ENCODE results near the gene GRAP. TPM values are rescaled to one million over a fixed set of nuclear protein-coding genes. Genes with fewer than 3 reads are reported as not detected.

Gene GRAP
- total RNA-seq, 4 donors from 2014 or later: 2.6 to 13.2 (median 6.8) TPM

DNA sequence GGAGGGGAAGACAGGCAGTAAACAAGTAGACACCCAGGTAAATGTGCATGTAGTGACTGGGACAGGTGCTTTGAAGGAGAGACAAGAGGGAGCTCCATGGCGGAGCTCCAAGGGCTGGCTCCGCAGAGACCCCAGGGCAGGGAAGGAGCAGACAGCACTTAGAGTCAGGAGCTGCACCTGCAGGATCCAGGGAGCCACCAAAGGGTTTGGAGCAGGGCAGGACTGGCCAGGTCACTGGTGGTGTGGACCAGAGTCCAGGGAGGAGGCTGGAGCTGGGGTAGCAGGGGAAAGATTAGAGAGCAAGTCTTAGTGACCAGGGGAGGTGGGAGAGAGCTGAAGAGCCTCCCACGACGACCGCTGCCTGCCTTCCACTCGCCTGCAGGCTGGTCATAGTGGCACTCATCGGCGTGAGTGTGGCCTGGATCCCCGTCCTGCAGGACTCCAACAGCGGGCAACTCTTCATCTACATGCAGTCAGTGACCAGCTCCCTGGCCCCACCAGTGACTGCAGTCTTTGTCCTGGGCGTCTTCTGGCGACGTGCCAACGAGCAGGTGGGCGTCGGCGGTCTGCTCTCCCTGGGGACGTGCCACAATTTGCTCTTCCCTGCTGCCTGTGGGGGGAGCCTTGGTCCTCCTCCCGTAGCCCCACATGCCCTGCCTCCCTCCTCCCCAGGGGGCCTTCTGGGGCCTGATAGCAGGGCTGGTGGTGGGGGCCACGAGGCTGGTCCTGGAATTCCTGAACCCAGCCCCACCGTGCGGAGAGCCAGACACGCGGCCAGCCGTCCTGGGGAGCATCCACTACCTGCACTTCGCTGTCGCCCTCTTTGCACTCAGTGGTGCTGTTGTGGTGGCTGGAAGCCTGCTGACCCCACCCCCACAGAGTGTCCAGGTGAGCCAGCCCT, 27.5 kb downstream of the GRAP start:
- TF ChIP-seq, protein P1, sequence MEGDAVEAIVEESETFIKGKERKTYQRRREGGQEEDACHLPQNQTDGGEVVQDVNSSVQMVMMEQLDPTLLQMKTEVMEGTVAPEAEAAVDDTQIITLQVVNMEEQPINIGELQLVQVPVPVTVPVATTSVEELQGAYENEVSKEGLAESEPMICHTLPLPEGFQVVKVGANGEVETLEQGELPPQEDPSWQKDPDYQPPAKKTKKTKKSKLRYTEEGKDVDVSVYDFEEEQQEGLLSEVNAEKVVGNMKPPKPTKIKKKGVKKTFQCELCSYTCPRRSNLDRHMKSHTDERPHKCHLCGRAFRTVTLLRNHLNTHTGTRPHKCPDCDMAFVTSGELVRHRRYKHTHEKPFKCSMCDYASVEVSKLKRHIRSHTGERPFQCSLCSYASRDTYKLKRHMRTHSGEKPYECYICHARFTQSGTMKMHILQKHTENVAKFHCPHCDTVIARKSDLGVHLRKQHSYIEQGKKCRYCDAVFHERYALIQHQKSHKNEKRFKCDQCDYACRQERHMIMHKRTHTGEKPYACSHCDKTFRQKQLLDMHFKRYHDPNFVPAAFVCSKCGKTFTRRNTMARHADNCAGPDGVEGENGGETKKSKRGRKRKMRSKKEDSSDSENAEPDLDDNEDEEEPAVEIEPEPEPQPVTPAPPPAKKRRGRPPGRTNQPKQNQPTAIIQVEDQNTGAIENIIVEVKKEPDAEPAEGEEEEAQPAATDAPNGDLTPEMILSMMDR (IDR thresholded peaks at IDR 0.05): no peak
- DNase-seq (ENCODE audit: low spot score) (no peak), ATAC-seq (ENCODE audit: low FRiP score) (no peak)

DNA sequence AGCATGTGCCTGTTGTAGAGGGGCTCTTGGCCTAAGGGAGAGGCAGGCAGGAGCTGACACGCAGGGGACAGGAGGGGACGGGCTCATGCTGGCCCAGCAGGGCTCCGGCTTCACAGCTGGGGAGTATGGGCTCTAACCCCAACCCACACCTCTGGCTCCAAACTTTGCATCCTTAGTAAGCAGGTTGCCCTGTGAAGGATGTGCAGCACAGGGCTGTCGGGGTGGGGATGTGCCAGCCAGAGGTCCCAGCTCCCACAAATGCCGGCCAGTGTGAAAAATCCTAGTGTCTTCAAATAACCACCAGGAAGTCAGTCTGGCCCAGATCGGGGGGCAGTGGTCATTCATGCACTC, 28.2 kb downstream of the GRAP start:
- ATAC-seq (ENCODE audit: low FRiP score) (no peak), DNase-seq (ENCODE audit: low spot score) (no peak)

DNA sequence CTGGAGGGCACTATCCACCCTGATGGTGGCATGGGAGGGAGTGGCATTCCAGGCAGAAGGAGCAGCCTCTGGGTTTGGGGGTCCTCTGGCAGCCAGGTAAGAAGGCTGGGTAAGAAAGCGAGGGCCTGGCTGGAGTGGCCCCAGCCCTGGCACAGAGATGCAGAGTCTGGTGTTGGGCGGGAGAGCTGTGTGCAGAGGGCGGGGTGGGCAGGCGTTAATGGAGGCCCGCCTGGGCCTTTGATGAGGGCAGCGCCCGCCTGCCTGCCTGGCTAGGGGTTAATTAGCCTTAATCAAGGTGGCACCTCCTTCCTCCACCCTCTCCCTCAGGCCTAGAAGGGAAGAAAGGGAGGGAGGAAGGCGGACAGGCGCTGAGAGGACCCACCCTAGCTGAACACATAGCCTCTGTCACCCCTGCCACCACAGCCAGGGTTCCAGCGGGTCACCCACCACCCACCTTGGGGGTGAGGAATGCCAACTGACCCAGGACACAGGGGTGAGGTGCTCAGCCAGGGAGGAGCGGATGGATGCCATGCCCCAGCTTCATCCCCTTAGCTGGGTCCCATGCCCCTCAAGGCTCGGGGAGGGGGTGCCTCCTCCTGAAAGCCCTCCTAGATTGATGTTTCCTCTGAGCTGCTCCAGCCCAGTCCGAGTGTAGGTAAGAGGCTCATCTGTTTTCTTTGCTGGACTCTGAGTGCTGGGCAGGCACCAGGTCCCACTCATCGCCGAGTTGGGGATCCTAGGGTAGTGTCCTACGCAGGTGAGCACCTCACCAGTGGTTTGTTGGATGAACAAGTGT, 28.8 kb downstream of the GRAP start:
- DNase-seq (ENCODE audit: low spot score): no peak
- TF ChIP-seq, protein P1 (IDR thresholded peaks at IDR 0.05): no peak
- ATAC-seq (ENCODE audit: low FRiP score): no peak

More for the DNA sequence above, 28.2 kb downstream of the GRAP start:
- TF ChIP-seq, protein P1 (IDR thresholded peaks at IDR 0.05): no peak

DNA sequence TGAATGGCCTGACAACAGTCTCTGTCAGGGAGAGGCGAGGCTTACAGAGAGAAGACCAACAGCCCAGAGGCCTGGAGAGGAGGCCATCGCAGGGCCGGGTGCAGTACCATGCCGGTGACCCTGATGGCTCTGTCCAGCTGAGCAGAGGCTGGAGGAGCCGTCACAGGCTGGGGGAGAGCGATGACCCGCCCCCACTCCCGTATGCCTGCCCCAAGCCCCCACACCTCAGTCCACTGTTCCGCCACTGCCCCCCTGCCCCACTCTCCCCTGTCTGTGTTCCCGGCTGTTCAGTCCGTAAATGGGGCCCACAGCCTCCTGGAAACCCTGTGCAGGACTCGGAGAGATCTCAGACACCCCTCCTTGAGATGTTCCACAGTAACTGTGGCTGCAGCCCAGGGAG, 29.4 kb downstream of the GRAP start:
- TF ChIP-seq, protein P1 (IDR thresholded peaks at IDR 0.05): no peak

DNA sequence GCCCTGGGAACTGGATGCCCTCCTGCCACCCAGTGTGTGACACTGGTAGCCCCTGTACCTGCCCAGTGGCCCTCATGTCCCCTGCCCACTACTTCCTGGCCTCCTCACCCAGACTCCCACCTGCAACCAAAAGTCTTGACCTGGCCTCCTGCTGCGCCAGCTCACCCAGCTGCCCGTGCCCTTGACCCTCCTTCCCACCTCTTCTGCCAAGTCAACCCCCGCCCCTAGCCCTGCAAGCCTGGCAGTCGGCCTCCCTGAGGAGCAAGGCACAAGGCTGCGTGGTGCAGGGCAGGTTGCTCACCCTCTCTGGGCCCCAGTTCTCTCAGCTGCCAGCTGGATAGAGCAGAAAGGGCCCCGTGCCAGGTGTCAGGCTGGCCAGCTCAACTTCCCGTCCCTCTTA, 29.9 kb downstream of the GRAP start:
- ATAC-seq (ENCODE audit: low FRiP score) (no peak), DNase-seq (ENCODE audit: low spot score) (no peak)
- TF ChIP-seq, protein P1 (IDR thresholded peaks at IDR 0.05): no peak

More for the DNA sequence above, 29.4 kb downstream of the GRAP start:
- DNase-seq (ENCODE audit: low spot score) (no peak), ATAC-seq (ENCODE audit: low FRiP score) (no peak)

DNA sequence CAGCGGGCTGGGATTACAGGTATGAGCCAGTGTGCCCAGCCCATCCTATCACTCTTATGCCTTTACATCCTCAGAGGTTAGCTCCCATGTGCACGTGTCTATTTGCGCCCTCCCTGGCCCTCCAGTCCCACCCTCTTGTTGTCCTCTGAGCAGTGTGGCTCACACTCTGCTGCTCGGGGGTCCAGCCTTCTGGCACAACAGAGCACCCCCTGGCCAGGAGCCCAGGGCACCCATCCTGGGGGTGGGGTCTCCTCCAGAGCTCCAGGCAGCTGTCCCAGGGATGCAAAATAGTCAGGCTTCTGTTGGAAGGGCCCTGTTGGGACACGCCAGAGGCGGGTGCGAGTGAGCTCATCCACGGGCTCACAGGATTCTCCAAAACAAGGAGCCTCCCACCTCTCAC, 30.5 kb downstream of the GRAP start:
- no peak for ATAC-seq (ENCODE audit: low FRiP score)
- TF ChIP-seq, protein P1 (IDR thresholded peaks at IDR 0.05): no peak
- no peak for DNase-seq (ENCODE audit: low spot score)
